Dedifferentiated amniotic fluid mesenchymal stem cell (primary cell): ENCODE data around the gene ITPR2.
"Not testable (repeated sequence)": the region's sequence is repeated elsewhere in the genome, so short reads cannot be mapped to it uniquely, and the experiment has no call there.

Source experiments
- DNase-seq: peaks from one replicate; pipeline ENCODE4 v3.0.0-alpha.2; 2016; ENCODE audit errors: extremely low spot score

Gene ITPR2

DNA sequence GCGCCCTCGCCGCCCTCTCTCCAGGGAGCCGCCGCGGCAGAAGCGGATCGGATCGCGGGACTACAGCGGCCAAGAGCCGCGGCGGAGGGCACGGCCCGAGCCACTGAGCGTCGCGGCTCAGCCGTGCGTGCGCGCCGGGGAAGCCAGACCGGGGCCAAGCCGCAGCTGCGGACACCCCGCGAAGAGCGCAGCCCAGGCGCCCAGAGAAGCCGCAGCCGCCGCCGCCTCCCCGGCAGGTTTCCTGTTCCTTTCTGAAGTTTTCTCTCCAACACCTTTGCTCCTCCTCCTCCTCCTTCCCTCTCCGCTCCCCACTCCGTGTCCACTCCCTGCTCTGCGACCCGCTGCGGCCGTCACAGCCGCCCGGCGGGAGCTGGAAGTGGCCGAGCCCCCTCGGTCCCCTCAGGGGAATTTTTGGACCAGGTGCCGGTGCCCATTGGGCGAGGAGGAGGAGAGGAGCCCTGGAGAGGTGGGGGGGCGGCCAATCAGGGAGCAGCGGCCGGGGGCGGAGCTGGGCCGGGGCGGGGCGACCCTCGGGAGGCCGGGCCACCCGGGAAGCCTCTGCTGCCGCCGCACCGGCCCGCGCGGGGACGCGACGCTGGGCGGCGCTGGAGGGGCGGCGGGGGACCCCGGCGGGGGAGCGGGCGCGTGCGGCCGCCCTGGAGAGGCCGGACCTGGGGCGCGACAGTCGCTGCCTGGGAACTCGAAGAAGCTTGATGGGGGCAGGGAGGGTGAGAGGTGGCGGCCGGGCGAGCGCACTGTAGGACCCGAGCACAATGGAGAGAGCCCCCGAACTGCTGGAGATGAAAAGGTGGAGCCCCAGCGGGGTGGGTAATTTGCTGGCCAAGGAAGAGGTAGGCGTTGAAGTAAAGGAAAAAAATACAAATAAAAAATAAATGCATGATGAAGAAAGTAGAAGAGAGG lies at the start of gene ITPR2:
ITPR2 (minus strand) TSS at position 373 of the 921 bp plus-strand sequence. CDS start 413 bp downstream, outside the sequence.
- DNase-seq = peak; percentile 87

GRCh38 chr12:26880625-26881024 lies 47.6 kb upstream of the ITPR2 start:
- no peak for DNase-seq

- no peak for DNase-seq
These were observed 45.7 kb upstream of the ITPR2 start for GRCh38 chr12:26878661-26879119.

DNA sequence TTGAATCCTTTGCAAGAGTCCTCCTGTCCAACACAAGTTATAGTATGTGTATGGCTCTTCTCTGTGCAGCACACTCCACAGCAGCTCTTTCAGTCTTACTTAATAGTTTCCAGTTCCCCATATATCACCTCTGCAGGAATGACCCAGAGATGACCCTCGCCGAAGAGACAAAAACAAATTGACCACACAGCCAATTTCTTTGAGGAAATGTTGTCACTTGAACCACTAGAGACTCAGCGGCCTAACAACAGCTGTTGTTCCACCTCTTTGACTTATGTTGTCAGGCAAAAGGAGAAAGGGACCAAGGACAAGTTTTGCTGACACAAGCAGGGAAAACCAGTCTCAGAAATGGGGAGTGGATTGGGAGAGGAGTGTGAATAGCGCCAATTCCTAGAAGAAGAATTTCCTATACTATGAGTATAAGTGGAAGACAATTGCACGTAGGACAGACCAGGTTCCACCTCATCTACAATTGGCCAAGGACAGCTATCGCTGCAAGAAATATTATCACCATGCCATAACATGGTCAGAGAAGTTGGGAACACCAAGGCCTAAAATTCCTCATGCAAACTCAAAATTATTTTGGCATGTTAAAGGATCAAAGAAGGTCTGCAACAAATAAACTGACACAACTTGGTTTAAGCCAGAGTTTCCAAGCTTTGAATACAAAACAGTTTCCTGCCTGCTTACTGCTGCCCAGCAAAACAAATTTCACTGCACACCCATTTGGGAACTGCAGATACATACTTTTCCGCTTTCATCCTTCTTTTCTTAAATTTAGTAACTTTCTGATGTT lies 41.7 kb upstream of the ITPR2 start:
- DNase-seq = no peak

DNA sequence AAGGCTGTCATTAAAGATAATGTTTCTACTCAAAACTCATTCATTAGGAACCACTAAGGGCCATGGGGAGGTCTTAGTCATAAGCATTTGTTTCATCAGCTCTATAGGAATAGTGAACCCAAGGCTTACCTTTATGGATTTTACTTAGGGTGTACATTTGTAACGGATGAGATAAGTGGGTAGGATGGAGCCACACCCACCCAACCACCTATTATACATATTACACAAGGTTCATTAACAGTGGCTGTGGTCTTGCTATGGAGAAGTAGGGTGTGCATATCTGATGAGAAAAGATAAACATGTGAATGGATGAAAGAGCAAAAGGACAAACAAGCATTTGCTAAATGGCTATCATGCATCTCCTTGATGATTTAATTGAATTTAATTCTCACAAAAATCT lies 39.6 kb upstream of the ITPR2 start:
- DNase-seq = no peak

- no peak for DNase-seq
These were observed 39.0 kb upstream of the ITPR2 start for GRCh38 chr12:26871985-26872384.

- no peak for DNase-seq
These were observed 37.8 kb upstream of the ITPR2 start for GRCh38 chr12:26870491-26871419.

GRCh38 chr12:26869908-26870459 lies 37.0 kb upstream of the ITPR2 start:
- no peak for DNase-seq

DNA sequence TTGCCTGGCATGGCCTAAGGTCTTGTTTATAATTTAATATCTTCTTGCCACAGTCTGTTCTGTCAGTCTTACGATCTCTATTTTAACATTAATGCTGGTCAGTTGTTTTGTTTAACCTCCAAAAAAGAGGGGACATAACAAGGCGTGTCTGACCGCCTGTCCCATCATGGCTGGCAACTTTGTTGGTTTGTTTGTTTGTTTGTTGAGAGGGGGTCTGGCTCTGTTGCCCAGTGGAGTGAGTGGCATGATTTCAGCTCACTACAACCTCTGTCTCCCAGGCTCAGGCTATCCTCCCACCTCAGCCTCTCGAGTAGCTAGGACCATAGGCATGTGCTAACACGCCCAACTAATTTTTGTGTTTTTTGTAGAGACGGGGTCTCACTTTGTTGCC lies 36.1 kb upstream of the ITPR2 start:
- no peak for DNase-seq

DNA sequence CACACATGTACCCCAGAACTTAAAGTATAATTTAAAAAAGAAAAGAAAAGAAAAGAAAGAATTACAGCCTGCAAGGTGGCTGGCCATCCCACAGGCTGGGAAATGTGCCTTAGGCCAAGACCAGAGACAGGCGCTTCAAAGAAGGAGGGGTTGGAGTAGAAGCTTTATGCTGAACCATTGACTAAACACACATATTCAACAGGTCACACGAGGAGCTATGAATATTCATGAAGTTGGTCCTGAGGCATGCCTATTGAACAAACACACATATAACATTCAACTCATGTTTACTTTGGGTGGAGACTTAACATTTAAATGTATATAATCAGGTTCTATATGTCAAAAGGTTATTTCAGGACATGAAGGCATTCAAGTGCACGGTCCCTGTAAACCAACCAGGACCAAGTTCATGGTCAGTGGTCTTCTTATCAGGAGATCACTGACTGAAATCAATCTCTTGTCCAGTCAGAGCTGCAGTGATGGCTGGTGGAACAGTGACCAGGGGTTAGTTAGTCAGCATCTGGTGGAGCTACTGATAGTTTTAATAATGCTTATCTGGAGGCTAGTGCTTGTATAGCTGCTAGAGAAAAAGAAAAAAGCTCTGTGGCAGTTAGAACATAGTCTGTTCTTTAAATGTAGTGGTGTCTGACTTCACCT lies 35.6 kb upstream of the ITPR2 start:
- no peak for DNase-seq

GRCh38 chr12:26867080-26867479 lies 34.1 kb upstream of the ITPR2 start:
- DNase-seq = no peak

DNA sequence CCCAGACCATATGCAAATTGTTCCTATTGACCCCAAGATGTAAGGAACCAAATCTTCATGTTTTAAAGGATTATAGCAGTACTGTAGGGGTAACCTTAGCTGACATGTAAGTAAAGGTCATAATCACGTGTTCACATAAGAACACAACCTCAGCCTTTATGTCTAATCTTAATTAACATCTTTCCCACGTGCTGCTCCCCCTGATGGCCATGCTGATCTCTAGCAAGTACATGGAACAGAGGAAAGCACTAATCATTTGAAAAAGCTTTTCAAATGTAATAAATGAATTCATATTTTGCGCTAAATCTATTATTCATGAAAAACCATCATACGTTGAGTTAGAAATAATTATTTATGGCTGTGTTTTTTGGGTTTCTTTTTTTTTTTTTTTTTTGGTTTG lies 30.5 kb upstream of the ITPR2 start:
- no peak for DNase-seq

DNA sequence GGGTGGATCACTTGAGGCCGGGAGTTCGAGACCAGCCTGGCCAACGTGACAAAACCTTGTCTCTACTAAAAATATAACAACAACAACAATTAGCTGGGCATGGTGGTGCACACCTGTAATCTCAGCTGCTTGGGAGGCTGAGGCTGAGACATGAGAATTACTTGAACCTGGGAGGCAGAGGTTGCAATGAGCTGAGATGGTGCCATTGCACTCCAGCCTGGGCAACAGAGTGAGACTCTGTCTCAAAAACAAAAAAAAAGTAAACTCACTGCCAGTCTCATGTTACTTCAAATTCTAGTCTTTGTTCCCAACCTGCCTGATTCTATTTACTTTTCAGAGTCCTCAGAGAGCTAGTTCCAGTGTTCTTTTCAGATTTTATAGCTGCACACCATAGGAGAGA lies 29.8 kb upstream of the ITPR2 start:
- not testable (repeated sequence) for DNase-seq

GRCh38 chr12:26861690-26862089 lies 28.7 kb upstream of the ITPR2 start:
- DNase-seq = no peak

DNA sequence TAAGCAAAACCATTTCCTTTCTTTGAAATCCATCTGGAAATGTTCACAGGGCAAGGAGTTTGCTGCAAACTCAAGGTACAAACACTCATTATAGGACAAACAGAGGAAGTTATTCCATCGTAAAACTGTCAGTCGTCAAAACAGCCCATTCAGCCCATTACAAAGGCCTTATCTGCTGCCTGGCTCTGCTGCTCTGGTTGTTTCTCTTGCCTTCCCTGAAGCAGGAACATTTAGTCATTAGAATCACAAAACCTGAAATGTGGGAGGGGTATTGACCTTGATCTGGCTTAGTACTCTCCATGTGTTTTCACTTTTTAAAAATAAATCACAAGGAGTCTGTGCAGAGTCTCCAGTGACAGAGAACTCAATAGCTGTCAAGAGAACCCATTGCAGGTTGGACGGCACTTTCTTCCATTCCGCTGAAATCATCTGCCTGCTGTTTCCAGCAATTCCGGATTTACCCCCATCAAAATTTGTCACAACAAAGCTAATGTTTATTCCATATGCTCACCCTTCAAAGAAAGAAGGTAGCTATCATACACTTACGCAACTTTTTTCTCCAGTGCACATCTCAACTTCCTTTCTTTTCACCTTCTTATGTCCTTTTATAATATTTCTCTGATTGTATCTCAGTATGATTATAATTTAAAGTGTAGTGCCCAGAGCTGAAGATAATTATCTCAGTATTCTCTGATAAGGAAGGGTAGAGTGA lies 24.6 kb upstream of the ITPR2 start:
- DNase-seq = no peak

DNA sequence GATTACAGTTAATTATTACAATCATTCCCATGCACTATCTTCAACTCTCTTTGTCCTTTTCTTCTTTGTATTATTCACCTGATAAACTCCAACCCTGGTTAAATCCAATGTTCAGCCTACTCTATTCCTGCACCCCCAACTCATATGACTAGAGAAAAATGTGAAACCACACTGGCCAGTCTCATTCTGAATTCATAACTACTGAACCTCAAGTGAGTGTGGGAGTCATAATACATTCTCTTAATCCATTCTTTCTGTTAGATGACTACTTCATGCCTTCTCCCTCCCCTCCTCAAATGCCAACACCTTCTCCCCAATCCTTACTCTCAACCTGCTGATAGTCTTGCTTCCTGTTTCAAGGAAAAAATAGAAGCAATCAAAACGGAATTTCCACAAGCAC lies 22.3 kb upstream of the ITPR2 start:
- no peak for DNase-seq

- DNase-seq = no peak
These were observed 21.0 kb upstream of the ITPR2 start for GRCh38 chr12:26854031-26854390.

GRCh38 chr12:26853303-26854030 lies 20.5 kb upstream of the ITPR2 start:
- DNase-seq = peak; percentile 66

- no peak for DNase-seq
These were observed 18.2 kb upstream of the ITPR2 start for GRCh38 chr12:26851031-26851809.
